Lower lobe of right lung (tissue), 2 donors: ENCODE data around the gene ARAP1. TPM values are rescaled to one million over a fixed set of nuclear protein-coding genes. Genes with fewer than 3 reads are reported as not detected.

Source experiments
- ATAC-seq, 2 donors: fragments of 200-7000 bp; cut with Tn5 transposase; one replicate each; pipeline ENCODE4 v1.9.1; 2020 to 2022; ENCODE audit warnings: mild to moderate bottlenecking in 2 of 2, moderate library complexity in 2 of 2
- DNase-seq: peaks from one replicate; pipeline ENCODE4 v3.0.0-alpha.2; 2020
- H3K27ac ChIP-seq: fragments of 200-600 bp; one replicate; pipeline ENCODE4 v1.8.0; 2022
- H3K27me3 ChIP-seq: fragments of 200-600 bp; one replicate; pipeline ENCODE4 v1.8.0; 2022; ENCODE audit warnings: low read depth
- H3K36me3 ChIP-seq: fragments of 200-600 bp; one replicate; pipeline ENCODE4 v1.8.0; 2022; ENCODE audit warnings: mild to moderate bottlenecking
- H3K4me1 ChIP-seq: fragments of 200-600 bp; one replicate; pipeline ENCODE4 v1.8.0; 2022
- H3K4me3 ChIP-seq: fragments of 200-600 bp; one replicate; pipeline ENCODE4 v1.8.0; 2022; ENCODE audit warnings: mild to moderate bottlenecking
- H3K9me3 ChIP-seq: fragments of 200-600 bp; one replicate; pipeline ENCODE4 v1.8.0; 2022
- CTCF ChIP-seq: fragments of 200-600 bp; IDR thresholded peaks from one replicate; pipeline ENCODE4 v1.8.0; 2022; ENCODE audit warnings: antibody characterized with exemption, mild to moderate bottlenecking
- intact Hi-C: fragments of 100-400 bp; cut with DNase I; formaldehyde crosslinking; loops from one replicate; pipeline ENCODE4 v1.11.0; 2022
- total RNA-seq: library from RNA; stranded (reverse); fragmentation: NEBNext Ultra II Directional; extraction: Animal tissue kit (Norgen Biotek cat#: 25700); gene quantifications from one replicate; pipeline ENCODE4 v1.2.1, GENCODE V29; 2021
- donor health status: DM: no; HTN: yes; CAD: no; lungs with severe emphysema.

The ARAP1 gene
- total RNA-seq, 1 donor from 2014 or later: 276 TPM

- no peak overlapping the region for H3K27ac ChIP-seq
- no peak overlapping the region for H3K4me3 ChIP-seq
- no peak for DNase-seq
- H3K9me3 ChIP-seq: no peaks in the 10 kb centered on the region
- H3K27me3 ChIP-seq: no peaks in the 10 kb centered on the region
- TF ChIP-seq CTCF: no peak
- ATAC-seq: no peak
- intact Hi-C loops: no loop called here
- peaks cover 100% of the 10 kb centered on the region for H3K36me3 ChIP-seq
- no peaks in the 10 kb centered on the region for H3K4me1 ChIP-seq
These were observed 58.8 kb downstream of the ARAP1 start for GRCh38 chr11:72693271-72693968.

DNA sequence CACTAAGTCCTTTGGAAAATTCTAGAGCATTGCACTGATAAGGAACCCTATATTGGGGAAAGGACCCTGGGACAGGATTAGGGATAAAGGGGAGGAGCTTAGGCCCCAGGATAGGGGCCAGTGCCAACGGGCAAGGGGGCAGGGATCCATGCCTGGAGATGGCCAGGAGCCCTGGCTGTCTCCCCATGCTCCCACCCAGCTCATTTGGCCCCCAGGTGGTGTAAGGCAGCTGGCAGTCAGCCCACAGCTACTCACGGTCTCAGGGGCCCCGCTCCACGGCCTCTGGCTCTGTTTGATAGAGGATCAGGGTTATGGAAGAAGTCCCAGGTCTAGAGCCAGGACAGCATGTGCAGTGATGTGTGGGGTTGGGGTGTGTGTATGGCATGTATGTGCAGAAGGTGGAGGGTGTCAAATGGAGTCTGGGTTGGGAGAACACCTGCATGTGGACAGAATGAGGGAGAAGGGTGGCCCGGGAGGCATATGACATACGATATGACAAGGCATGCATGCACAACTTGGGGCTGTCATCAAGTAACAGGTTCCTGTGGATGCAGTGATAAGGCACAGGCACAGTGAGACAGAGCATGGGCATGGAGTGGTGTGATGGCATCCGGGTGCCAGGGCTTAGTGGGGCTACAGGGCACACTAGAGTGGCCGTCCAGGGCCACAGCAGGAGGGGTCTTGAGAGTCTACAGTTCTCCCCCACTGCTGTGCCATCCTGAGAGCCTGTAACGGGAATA, 59.5 kb downstream of the ARAP1 start:
- no peaks in the 10 kb centered on the region for H3K27me3 ChIP-seq
- DNase-seq (no peak), ATAC-seq (no peak)
- no peak overlapping the region for H3K4me3 ChIP-seq
- intact Hi-C loops: no loop called here
- H3K36me3 ChIP-seq: peaks cover 100% of the 10 kb centered on the region
- no peak for TF ChIP-seq CTCF
- H3K4me1 ChIP-seq: no peaks in the 10 kb centered on the region
- no peak overlapping the region for H3K27ac ChIP-seq
- H3K9me3 ChIP-seq: no peaks in the 10 kb centered on the region

DNA sequence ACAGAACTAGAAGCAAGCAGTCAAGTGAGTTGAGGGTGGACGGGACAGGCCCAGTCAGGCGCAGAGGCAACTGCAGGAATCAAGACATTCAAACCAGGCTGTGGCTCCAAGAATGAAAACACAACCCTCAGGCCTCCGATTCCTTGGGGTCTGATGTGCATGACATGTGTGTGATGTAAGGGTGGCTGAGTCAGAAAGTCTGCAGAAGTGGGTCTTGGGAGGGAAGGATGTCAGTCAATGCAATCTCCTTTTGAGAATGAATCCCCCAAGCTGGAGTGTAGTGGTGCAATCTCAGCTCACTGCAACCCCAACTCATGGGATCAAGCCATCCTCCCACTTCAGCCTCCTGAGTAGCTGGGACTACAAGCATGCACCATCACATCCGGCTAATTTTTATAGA, 62.0 kb downstream of the ARAP1 start:
- no peak for TF ChIP-seq CTCF
- Histone ChIP-seq H3K9me3 (no peaks in the 10 kb centered on the region), H3K27ac (no peak overlapping the region), H3K4me1 (peaks cover 15% of the 10 kb centered on the region), H3K36me3 (peaks cover 100% of the 10 kb centered on the region), H3K4me3 (no peak overlapping the region), H3K27me3 (no peaks in the 10 kb centered on the region)
- DNase-seq (no peak), ATAC-seq (no peak)
- intact Hi-C loops: no loop called here

DNA sequence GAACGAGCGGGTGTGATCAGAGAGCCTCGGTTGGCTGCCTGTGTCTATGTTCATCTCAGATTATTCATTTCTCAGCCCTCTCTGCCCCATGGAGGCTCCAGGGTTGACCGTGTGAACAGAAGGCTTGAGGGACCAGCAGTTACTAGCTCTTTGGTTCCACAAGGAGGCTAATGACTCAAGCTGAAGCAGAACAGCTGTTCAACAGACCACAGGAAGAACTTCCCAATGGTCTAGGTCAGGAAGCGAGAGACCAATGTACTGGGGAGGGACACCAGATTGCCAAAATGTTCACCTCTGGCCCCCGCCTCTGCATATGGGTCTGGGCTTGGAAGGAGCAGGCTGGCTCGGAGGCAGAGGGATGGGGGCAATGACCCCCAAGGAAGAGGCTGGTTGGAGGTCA, 63.3 kb downstream of the ARAP1 start:
- H3K27me3 ChIP-seq: no peaks in the 10 kb centered on the region
- ATAC-seq (no peak), DNase-seq (no peak)
- intact Hi-C loops: no loop called here
- H3K4me3 ChIP-seq: no peak overlapping the region
- no peaks in the 10 kb centered on the region for H3K9me3 ChIP-seq
- H3K4me1 ChIP-seq: peaks cover 27% of the 10 kb centered on the region
- TF ChIP-seq CTCF: no peak
- H3K36me3 ChIP-seq: peaks cover 100% of the 10 kb centered on the region
- no peak overlapping the region for H3K27ac ChIP-seq

DNA sequence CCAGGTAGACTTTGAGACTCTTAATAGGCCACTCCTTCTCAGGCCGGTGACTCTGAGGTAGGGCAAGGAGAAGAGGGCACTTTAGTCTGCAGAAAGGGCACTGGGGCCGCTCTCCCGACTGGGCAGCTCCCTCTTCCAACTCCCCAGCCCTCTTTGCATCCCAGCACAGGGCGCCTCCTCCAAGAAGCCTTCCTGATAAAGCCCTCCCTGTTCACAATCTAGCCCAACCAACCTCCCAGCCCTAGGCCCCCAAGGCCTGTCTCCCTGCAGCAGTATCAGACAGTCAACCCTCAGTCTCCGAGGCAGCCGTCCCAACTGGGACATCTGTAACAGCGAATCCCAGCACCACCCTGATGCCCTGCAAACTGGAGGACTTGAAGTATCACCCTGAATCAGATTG, 63.7 kb downstream of the ARAP1 start:
- Histone ChIP-seq H3K4me1 (peaks cover 29% of the 10 kb centered on the region), H3K9me3 (no peaks in the 10 kb centered on the region), H3K36me3 (peaks cover 100% of the 10 kb centered on the region), H3K27ac (no peak overlapping the region), H3K4me3 (no peak overlapping the region), H3K27me3 (no peaks in the 10 kb centered on the region)
- DNase-seq (no peak), ATAC-seq (no peak)
- no peak for TF ChIP-seq CTCF
- intact Hi-C loops: no loop called here
